H1 (cell line): ENCODE data around the gene GNG7. TPM values are rescaled to one million over a fixed set of nuclear protein-coding genes. Genes with fewer than 3 reads are reported as not detected.

ENCODE experiments used
- ASH2L ChIP-seq: fragments of 200-600, 300-600 bp; sonication (generic); IDR thresholded peaks from one replicate; pipeline ENCODE4 v1.7.1; 2017; ENCODE audit warnings: low read length
- BACH1 ChIP-seq: IDR thresholded peaks from 2 replicates; pipeline ENCODE4 v1.6.1; 2012; ENCODE audit warnings: low read length, improper control_type of control experiment
- CBX5 ChIP-seq: fragments of 300-800, 300-1000 bp; sonication (generic); IDR thresholded peaks from 2 replicates; pipeline ENCODE4 v1.7.1; 2016; ENCODE audit warnings: antibody characterized with exemption, low read length, low read depth
- EZH2 ChIP-seq: fragments of 200-600 bp; sonication (generic); IDR thresholded peaks from 2 replicates; pipeline ENCODE4 v1.7.1; 2012; ENCODE audit warnings: low read depth, mild to moderate bottlenecking, moderate library complexity, low read length, inconsistent platforms; ENCODE audit not compliant: severe bottlenecking
- GABPA ChIP-seq: IDR thresholded peaks from 2 replicates; pipeline ENCODE4 v1.6.1; 2011; ENCODE audit warnings: mild to moderate bottlenecking, low read length, moderate library complexity, borderline replicate concordance; ENCODE audit not compliant: insufficient read depth
- HDAC2 ChIP-seq, 2 experiments: fragments of 300-600 bp in 1 of 2; sonication (generic) in 1 of 2; IDR thresholded peaks; 2 replicates each; pipeline ENCODE4 v1.6.1; 2011 to 2012; ENCODE audit warnings: low read depth in 2 of 2, low read length in 2 of 2, mild to moderate bottlenecking in 2 of 2, moderate library complexity in 2 of 2, borderline replicate concordance in 1 of 2, inconsistent platforms in 1 of 2
- RAD21 ChIP-seq, 2 experiments: IDR thresholded peaks in 1 of 2; conservative IDR thresholded peaks in 1 of 2; 2 replicates each; pipeline ENCODE4 v1.6.1; 2011; ENCODE audit warnings: low read depth in 2 of 2, low read length in 2 of 2, improper control_type of control experiment in 1 of 2, inconsistent platforms in 1 of 2, mild to moderate bottlenecking in 1 of 2, moderate library complexity in 1 of 2
- SIN3A ChIP-seq, 2 experiments: IDR thresholded peaks in 1 of 2; conservative IDR thresholded peaks in 1 of 2; 2 replicates each; pipeline ENCODE4 v1.6.1; 2011 to 2012; ENCODE audit warnings: low read length in 2 of 2, improper control_type of control experiment in 1 of 2, low read depth in 1 of 2, mild to moderate bottlenecking in 1 of 2
- SP2 ChIP-seq: IDR thresholded peaks from 2 replicates; pipeline ENCODE4 v1.6.1; 2012; ENCODE audit warnings: mild to moderate bottlenecking, low read length, inconsistent platforms
- SUZ12 ChIP-seq: fragments of 200-600 bp; sonication (generic); IDR thresholded peaks from 2 replicates; pipeline ENCODE4 v1.6.1; 2012; ENCODE audit warnings: mild to moderate bottlenecking, inconsistent platforms, low read length, moderate library complexity, mixed read lengths
- YY1 ChIP-seq: IDR thresholded peaks from 2 replicates; pipeline ENCODE4 v1.6.1; 2011; ENCODE audit warnings: low read depth, mild to moderate bottlenecking, low read length
- polyA plus RNA-seq, 7 experiments: library from polyadenylated mRNA; depleted of rRNA in 3 of 7; stranded (reverse) in 5 of 7; unstranded in 2 of 7; fragments of >200 nt in 5 of 7; fragments of 200-250 nt in 2 of 7; gene quantifications; 1 replicate in 5 of 7; 2 replicates in 1 of 7; 4 replicates in 1 of 7; pipeline versions ENCODE4 v1.2.1 to v1.2.3, GENCODE V29; 2011 to 2013; ENCODE audit warnings: missing spikeins in 2 of 7, mixed read lengths in 2 of 7
- total RNA-seq: library from RNA; stranded (reverse); fragmentation: NEBNext Ultra II Directional; extraction: Animal tissue kit (Norgen Biotek cat#: 25700); gene quantifications from 2 replicates; pipeline ENCODE4 v1.2.1, GENCODE V29; 2021
- TF ChIP-seq, protein P1 (sequence below), 3 experiments: IDR thresholded peaks; 1 replicate in 2 of 3; 2 replicates in 1 of 3; pipeline versions ENCODE4 v1.5.1 to v1.6.1; 2011; ENCODE audit warnings: low read length in 3 of 3, mild to moderate bottlenecking in 3 of 3, inconsistent platforms in 2 of 3, low read depth in 1 of 3, moderate library complexity in 1 of 3; ENCODE audit not compliant: insufficient read depth in 1 of 3; ENCODE audit errors: control extremely low read depth in 1 of 3
- TF ChIP-seq, protein P2 (sequence below): IDR thresholded peaks from 2 replicates; pipeline ENCODE4 v1.6.1; 2011; ENCODE audit warnings: low read length, improper control_type of control experiment
- TF ChIP-seq, protein P3 (sequence below): IDR thresholded peaks from 2 replicates; pipeline ENCODE4 v1.6.1; 2011; ENCODE audit warnings: low read depth, mild to moderate bottlenecking, low read length; ENCODE audit not compliant: insufficient read depth

Gene GNG7
- total and polyA plus RNA-seq, 2 of the 8 experiments (the other 6 are each of a cell fraction or from before 2014, with no cell fraction given), result 2.8 to 7.8 TPM

DNA sequence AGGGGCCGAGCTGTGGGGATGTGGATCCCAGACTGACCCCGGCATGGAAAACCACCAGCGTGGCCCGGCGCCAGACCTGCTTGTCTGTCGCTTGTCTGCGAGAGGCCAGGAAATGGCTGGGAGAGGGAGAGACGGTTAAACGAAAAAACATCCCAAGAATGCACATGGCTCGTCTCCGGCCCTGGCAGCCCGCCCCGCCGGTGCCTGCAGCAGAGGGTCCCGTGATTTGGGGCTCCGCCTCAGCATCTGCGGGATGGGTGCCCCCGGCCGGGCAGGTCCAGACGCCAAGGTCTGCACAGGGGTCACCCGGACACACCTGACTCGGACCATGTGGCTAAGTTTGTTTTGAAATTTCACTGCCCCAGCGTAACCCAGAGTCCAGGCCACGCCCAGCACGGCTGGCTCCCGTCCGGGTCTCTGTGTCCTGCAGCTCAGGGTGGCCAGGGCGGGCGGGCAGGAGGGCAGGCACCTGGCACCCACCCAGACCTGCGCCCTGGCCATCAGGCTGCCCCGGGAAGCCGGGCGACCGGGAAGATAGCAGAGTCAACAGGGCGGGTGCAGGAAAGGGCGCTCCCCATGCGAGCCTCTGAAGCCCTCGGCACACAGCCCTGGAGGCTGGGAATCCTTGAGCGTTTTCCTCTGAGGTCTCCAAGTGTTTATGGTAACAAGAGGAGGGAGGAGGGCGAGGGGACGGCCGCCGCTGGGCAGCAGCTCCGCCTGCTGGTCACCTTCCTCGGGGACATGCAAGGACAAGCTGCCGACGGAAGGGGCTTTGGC, 123.4 kb downstream of the GNG7 start (continued):
- TF ChIP-seq, protein P1, sequence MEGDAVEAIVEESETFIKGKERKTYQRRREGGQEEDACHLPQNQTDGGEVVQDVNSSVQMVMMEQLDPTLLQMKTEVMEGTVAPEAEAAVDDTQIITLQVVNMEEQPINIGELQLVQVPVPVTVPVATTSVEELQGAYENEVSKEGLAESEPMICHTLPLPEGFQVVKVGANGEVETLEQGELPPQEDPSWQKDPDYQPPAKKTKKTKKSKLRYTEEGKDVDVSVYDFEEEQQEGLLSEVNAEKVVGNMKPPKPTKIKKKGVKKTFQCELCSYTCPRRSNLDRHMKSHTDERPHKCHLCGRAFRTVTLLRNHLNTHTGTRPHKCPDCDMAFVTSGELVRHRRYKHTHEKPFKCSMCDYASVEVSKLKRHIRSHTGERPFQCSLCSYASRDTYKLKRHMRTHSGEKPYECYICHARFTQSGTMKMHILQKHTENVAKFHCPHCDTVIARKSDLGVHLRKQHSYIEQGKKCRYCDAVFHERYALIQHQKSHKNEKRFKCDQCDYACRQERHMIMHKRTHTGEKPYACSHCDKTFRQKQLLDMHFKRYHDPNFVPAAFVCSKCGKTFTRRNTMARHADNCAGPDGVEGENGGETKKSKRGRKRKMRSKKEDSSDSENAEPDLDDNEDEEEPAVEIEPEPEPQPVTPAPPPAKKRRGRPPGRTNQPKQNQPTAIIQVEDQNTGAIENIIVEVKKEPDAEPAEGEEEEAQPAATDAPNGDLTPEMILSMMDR (IDR thresholded peaks at IDR 0.05; ENCODE audit: control extremely low read depth in 1 of 3, insufficient read depth in 1 of 3, low read depth in 1 of 3, low read length in 3 of 3), result peak; percentile 88 to 96 (median 91)
- peak; percentile 33; the same call in 1 of the 2 replicates for TF ChIP-seq GABPA
- TF ChIP-seq, protein P2, sequence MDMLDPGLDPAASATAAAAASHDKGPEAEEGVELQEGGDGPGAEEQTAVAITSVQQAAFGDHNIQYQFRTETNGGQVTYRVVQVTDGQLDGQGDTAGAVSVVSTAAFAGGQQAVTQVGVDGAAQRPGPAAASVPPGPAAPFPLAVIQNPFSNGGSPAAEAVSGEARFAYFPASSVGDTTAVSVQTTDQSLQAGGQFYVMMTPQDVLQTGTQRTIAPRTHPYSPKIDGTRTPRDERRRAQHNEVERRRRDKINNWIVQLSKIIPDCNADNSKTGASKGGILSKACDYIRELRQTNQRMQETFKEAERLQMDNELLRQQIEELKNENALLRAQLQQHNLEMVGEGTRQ, result no peak
- TF ChIP-seq ASH2L, result peak; percentile 17
- no peak for TF ChIP-seq SUZ12
- no peak for TF ChIP-seq SP2
- TF ChIP-seq BACH1, result peak; percentile 33; the same call in 1 of the 2 replicates
- peak in 1 of 2 experiments; percentile 60; a peak in 1 of 4 replicates for TF ChIP-seq SIN3A (conservative IDR thresholded peaks at IDR 0.05 in 1 of 2, IDR thresholded peaks at IDR 0.05 in 1 of 2; ENCODE audit: low read depth in 1 of 2, low read length in 2 of 2)
- peak; percentile 88 to 91 for TF ChIP-seq RAD21 (IDR thresholded peaks at IDR 0.05 in 1 of 2, conservative IDR thresholded peaks at IDR 0.05 in 1 of 2; ENCODE audit: low read depth in 2 of 2, low read length in 2 of 2)
- TF ChIP-seq YY1, result 0 out of 2 replicates have a peak, but pooled peaks have one; percentile 23
- no peak for TF ChIP-seq EZH2
- no peak for TF ChIP-seq CBX5
- TF ChIP-seq, protein P3, sequence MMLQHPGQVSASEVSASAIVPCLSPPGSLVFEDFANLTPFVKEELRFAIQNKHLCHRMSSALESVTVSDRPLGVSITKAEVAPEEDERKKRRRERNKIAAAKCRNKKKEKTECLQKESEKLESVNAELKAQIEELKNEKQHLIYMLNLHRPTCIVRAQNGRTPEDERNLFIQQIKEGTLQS, result no peak
- TF ChIP-seq HDAC2 (IDR thresholded peaks at IDR 0.05; ENCODE audit: borderline replicate concordance in 1 of 2, low read depth in 2 of 2, low read length in 2 of 2), result 0 out of 4 replicates have a peak, but pooled peaks of 1 of the 2 experiments have one; percentile 1
